NCI-H524 (cell line): ENCODE results near the gene PPP1R14D.

Experiments used
- DNase-seq, 2 experiments: peaks; one replicate each; lab custom pipeline; 2025; lab: John Stamatoyannopoulos, UW

Gene PPP1R14D

DNA sequence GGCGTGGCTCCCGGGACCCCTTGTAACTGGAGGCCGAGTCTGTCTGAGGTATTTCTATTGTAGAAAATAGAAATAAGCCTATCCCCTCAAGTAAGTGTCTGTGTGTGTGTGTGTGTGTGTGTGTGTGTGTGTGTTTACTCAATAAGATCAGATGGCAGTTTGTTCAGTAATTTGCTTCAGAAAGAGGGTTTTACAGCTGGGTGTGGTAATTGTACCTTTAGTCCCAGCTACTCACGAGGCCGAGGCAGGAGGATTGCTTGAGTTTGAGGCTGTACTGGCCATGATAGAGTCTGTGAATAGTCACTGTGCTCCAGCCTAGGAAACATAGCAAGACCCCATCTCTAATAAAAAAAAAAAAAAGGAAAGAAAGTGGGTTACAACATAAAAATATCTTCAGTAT is 24.0 kb upstream of the PPP1R14D start:
- no peak for DNase-seq

DNA sequence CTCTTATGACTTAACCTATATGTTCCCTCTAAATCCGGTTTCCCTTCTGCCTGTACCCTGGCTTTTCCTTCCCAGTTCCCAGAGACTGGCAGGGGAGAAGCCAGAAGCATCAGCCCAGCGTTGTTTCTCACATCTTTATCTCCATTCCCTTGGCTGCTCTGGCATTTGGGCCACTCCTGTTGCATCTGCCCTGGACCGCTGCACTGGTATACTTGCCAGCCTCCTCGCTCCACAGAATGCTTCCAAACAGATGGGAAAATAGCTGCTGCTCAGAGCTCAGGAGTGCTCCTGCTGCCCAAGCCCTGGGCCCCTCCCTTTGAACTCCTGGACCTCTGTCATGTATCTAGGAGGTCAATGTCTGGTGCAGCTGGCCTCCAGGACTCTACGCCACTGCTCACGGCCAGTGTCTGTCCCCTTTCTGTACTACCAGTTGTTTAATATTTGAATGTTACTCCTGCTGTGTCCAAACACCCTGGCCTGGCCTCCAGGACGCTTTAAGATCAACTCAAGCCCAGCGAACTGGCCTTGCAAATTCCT is 22.1 kb upstream of the PPP1R14D start:
- DNase-seq, result peak; percentile 54 to 72

DNA sequence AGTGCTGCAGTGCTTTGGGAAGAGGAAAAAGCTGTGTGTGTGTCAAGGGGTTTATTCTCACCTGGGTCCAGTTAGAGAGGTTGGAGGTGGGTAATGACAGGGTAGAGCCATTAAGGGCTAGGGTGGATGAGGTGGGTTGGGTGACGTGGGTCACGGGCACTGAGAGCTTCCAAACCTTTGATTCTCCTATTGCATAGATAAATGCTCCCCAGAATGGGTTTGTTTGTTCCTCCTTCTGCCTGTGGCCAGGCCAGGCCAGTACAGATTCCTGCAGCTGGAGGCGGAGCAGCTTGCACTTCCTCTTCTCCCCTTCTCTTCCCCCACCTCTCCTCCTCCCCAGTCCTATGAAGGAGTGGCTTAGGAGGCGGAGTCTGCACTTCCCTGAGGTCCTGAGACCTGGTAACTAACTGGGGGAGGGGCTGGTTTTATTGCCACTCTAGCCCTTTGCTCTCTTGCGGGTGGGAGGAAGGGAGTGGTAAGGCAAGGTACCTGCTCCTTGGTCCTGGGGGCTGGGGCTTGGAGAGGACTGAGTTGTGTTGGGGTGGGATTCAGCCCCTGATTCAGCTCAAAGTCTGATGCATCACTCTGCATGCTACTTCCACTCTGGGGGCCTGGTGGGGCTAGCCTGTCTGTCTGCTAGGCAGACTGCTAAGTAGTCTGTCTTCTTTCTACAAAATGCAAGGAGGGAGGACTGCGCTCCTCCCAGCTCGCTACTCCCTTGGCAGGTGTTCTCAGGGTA is 18.9 kb upstream of the PPP1R14D start:
- peak; percentile 27 to 43 for DNase-seq

GRCh38 chr15:40846841-40847222 is 18.3 kb upstream of the PPP1R14D start:
- no peak for DNase-seq

DNA sequence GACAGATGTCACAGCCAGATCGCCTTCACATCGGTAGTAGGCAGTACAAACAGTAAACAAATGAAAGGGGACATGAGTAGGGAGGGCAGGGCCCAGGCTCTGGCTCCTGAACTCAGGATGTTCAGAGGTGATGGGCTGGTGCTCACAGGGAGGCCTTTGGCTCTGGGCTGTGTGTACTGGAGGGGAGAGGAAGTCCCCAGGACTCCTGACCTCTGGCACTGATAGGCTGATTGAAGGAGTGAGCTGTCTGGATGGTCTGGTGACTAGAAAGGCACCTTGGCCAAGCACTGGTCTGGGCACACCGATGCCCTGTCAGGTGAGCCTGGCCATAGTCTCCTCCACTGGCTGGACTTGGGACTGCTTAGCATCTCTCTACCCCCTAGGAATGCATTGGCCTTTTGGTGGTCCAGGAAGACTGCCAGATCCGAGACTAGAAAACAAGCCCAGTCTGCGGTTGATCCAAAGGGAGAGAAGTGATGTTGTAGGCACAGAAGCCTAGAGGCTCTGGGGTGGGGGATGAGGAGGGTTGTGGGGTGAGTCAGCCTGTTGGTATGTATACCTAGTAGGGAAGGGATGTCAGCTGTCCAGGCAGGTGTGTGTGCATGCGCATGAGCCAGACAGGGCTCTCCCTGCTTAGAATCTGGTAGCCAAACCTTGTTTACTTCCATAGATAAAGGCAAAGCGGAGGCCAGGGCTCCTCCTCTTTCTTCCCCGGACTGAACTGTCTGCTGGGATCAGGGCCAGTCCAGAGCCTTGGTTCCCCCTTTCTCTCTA is 17.2 kb upstream of the PPP1R14D start:
- no peak for DNase-seq

DNA sequence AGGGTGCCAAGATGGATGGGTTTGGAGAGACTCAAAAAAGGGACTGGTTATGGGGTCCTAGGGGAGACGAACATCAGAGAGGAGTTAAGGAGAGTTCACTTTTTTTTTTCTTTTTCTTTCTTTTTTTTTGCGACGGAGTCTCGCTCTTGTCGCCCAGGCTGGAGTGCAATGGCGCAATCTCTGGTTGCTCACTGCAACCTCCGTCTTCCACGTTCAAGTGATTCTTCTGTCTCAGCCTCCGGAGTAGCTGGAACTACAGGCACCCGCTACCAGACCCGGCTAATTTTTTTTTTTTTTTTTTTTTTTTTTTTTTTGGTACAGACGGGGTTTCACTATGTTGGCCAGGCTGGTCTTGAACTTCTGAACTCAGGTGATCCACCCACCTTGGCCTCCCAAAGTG is 16.5 kb upstream of the PPP1R14D start:
- DNase-seq, result no peak

GRCh38 chr15:40844696-40845030 is 16.2 kb upstream of the PPP1R14D start:
- DNase-seq, result no peak

DNA sequence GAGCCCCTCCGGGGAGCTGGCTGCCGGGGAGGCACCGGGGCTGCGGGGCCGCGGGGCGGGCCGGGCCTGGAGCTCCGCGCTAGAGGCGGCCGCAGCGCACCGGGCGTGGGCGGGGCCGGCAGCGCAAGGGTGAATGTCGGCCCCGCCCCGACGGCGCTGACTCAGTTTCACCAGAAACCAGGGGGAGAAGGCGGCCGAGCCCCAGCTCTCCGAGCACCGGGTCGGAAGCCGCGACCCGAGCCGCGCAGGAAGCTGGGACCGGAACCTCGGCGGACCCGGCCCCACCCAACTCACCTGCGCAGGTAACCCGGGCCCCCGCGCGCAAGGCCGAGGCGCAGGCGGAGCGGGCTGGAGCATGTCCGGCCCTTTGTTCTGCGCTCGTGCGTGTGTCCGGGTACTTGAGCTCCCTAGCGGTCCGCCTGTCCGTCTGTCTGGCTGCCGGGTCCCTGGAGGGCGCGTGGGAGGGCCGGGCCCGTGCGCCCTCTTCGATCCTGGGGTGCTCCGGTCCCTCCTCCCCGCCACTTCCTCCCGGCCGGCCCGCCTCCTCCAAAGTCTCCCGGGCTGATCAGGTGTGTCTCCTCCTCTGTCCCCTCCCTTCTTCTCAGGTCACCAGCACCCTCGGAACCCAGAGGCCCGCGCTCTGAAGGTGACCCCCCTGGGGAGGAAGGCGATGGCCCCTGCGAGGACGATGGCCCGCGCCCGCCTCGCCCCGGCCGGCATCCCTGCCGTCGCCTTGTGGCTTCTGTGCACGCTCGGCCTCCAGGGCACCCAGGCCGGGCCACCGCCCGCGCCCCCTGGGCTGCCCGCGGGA is 15.6 kb upstream of the PPP1R14D start, which contains the start of gene SPINT1:
Gene SPINT1 (plus strand): TSS at position 164 of the 811 bp plus-strand sequence. CDS start 507 bp downstream, at position 671.
- DNase-seq, result no peak

GRCh38 chr15:40843261-40843884 is 14.9 kb upstream of the PPP1R14D start:
- no peak for DNase-seq

DNA sequence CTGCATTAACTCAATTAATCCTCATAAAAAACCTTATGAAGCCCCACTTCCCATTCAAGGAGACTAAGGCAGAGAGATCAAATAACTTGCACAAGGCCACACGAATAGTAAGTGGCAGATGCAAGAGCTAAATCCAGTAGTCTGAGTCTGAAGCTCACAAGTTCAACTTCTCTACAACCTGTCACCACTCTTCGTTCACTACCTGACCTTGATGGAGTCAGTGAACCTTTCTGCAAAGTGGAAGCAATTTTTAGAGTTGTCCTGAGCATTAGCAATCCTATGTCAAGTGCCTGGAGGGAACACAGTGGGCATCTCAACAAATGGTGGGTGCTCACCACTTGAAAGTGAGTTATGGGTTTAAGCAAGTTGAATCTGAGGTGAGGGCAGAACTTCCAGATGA is 13.2 kb upstream of the PPP1R14D start:
- no peak for DNase-seq

DNA sequence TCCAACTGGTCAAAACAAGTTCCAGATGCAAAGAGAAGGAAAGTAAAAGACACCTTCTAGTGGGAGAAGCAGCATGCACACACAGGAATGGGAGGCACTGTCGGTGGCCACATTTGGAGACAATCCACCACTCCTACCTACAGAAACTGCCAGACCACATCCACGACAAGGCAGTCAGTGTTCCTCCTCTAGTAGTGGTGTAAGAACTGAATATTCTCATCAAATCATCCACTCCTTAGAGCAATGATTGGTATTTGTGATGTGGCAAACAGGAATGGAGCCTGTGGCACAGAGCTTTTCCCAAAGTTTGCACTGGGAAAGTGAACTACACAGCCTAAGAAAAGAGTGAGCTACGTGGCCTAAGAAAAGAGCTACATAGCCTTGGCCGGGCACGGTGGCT is 10.2 kb upstream of the PPP1R14D start:
- no peak for DNase-seq

DNA sequence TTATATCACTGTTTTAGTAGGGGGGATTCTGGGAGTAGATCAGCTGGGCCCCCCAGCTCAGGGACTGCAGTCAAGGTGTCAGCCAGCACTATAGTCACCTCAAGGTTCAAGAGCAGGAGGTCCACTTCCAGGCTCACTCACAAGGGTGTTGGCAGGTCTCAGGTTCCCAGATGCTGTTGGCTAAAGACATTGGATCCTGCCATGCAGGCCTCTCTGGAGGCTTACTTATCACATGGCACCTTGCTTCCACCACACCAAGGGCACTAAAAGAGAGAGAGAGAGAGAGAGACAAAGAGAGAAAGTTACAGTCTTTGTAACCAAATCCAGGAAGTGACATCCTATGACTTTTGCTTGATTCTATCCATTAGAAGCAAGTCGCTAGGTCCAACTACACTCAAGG is 7.5 kb upstream of the PPP1R14D start:
- no peak for DNase-seq

DNA sequence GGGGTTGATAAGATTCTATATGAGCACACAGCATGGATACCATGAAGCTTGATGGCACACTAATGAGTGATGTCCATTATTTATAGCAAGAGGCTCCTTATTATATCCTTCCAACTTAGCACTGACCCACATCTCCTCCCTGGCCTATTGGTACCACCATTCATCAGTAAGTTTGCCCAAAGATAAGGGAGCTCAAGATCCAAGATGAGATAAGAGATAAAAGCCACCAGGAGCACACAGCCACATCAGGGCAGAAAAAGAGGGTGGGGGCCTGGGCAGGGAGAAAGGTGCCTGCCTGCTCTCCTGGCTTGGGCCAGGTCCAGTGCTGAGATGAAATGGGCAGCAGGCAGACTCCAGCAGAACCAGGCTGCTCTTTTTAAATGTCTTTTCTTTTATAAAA is 4.4 kb upstream of the PPP1R14D start:
- no peak for DNase-seq

DNA sequence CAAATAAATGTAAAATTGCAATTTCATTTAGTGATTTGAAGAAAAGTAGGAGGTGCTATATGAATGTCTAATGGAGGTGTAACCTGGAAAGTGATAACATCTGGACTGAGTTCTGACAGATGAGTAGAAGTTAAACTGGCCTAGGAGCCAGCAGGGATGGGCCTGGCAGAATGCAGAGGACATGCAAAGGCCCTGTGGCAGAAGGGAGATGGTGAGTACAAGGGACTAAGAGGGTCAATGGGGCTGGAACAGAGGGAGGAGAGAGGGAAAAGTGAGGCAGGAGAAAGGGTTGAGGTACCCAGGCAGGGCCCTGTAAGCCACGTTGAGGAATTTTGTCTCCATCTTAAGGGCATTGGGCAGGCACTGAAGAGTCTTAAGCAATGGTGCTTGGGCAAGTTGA is 3.4 kb upstream of the PPP1R14D start:
- no peak for DNase-seq

DNA sequence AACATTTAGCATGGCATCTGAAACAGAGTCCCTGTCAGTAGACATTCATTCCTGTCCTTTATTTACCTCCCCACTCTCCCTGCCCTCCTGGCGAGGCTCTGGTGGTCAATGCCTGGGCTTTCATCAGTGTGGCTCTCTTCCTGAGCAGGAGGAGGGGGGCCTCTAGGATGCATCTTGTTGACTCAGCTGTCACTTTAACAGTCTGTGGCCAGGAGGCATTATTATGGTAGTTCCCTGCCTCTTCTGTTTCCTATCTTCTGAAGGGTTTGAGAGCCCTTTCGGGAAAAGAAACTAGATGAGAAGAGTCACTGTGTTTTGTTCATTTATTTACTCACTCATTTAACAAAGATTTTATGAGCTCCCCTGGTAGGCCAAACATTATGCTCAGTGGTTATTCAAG is 2.4 kb upstream of the PPP1R14D start:
- no peak for DNase-seq

- DNase-seq, result no peak
Measured at GRCh38 chr15:40829115-40829514, 607 bp upstream of the PPP1R14D start.

GRCh38 chr15:40826423-40827075 is 2.0 kb downstream of the PPP1R14D start:
- no peak for DNase-seq

GRCh38 chr15:40825661-40826422 is 2.7 kb downstream of the PPP1R14D start:
- DNase-seq, result no peak

GRCh38 chr15:40823572-40824343 is 4.8 kb downstream of the PPP1R14D start:
- DNase-seq, result no peak

GRCh38 chr15:40821195-40821594 is 7.3 kb downstream of the PPP1R14D start:
- DNase-seq, result no peak
